Psoas muscle (tissue), 8 donors: Measurements from ENCODE around the gene CEACAM18. TPM values are rescaled to one million over a fixed set of nuclear protein-coding genes. Genes with fewer than 3 reads are reported as not detected.

Source experiments
- ATAC-seq, 4 donors: fragments of 200-7000 bp; cut with Tn5 transposase; one replicate each; pipeline ENCODE4 v1.9.1; 2020; ENCODE audit warnings: moderate library complexity in 3 of 4, mild to moderate bottlenecking in 2 of 4
- DNase-seq, 2 donors: peaks; one replicate each; pipeline ENCODE4 v3.0.0-alpha.2; 2020
- H3K27ac ChIP-seq: fragments of 200-600 bp; one replicate; pipeline ENCODE4 v1.8.0; 2022
- H3K27me3 ChIP-seq, 3 donors: fragments of 200-600 bp in 1 of 3; one replicate each; pipeline versions ENCODE4 v1.6.1 to v1.8.0; 2013 to 2022; ENCODE audit warnings: low read length in 2 of 3, mild to moderate bottlenecking in 2 of 3, moderate library complexity in 1 of 3; ENCODE audit not compliant: insufficient read depth in 3 of 3
- H3K36me3 ChIP-seq, 2 donors: fragments of 200-600 bp in 1 of 2; one replicate each; pipeline versions ENCODE4 v1.6.1 to v1.8.0; 2013 to 2022; ENCODE audit warnings: low read depth in 1 of 2, mild to moderate bottlenecking in 1 of 2, moderate library complexity in 1 of 2; ENCODE audit not compliant: insufficient read depth in 1 of 2
- H3K4me1 ChIP-seq: fragments of 200-600 bp; one replicate; pipeline ENCODE4 v1.8.0; 2022
- H3K4me3 ChIP-seq: fragments of 200-600 bp; one replicate; pipeline ENCODE4 v1.8.0; 2022; ENCODE audit warnings: mild to moderate bottlenecking
- H3K9me3 ChIP-seq: fragments of 200-600 bp; one replicate; pipeline ENCODE4 v1.8.0; 2022
- CTCF ChIP-seq: fragments of 200-600 bp; IDR thresholded peaks from one replicate; pipeline ENCODE4 v1.8.0; 2022; ENCODE audit warnings: antibody characterized with exemption
- WGBS, 3 donors: extraction: QIAGEN DNeasy Blood & Tissue Kit; methylation state at CpG; one replicate each; pipeline versions ENCODE4 v1.1.6 to v1.1.7; 2013; 5-methylcytosine and 5-hydroxymethylcytosine counted together
- intact Hi-C, 2 donors: fragments of 100-400 bp; cut with DNase I; formaldehyde crosslinking; loops; one replicate each; pipeline versions ENCODE4 v1.11.0 to v1.14.2; 2022
- polyA plus RNA-seq, 3 donors: library from polyadenylated mRNA; stranded (reverse); fragments of 200-250 nt; gene quantifications; one replicate each; pipeline ENCODE4 v1.2.3, GENCODE V29; 2013
- total RNA-seq, 4 donors: library from RNA; stranded (reverse); fragmentation: NEBNext Ultra II Directional in 2 of 4; extraction: Animal tissue kit (Norgen Biotek cat#: 25700) in 2 of 4; gene quantifications; one replicate each; pipeline versions ENCODE4 v1.2.1 to v1.2.4, GENCODE V29; 2021 to 2023
- donor health status: healthy with polysubstance abuse.
- donor health status: DM: no; HTN: no; CAD: no; lungs with moderate emphysema.
- donor health status: Bipolar disorder and iron deficiency.
- donor health status: healthy.
- donor health status: DM: yes; HTN: yes; CAD: no.
- donor health status: DM: no; HTN: no; CAD: no.
- donor health status: DM: no; HTN: no; CAD: no.
- donor health status: DM: yes; HTN: yes; CAD: no.

The CEACAM18 gene
- total and polyA plus RNA-seq, 7 donors: not detected

- H3K27ac ChIP-seq: no peak overlapping the region
- no peaks in the 10 kb centered on the region for H3K36me3 ChIP-seq
- intact Hi-C loops: loop anchor here in 1 of 2 donors (10.0 kb wide), 1 partner anchor 179 kb away; no protein-coding TSS in a partner anchor
- H3K27me3 ChIP-seq: peaks cover 0 to 3% (median 0%) of the 10 kb centered on the region in 3 donors
- 72 to 92% (median 88%) methylated on average over 3 of the region's 3 CpGs for WGBS, 3 donors
- no peak overlapping the region for H3K4me3 ChIP-seq
- TF ChIP-seq CTCF: no peak
- ATAC-seq (no peak), DNase-seq (no peak)
- H3K9me3 ChIP-seq: no peaks in the 10 kb centered on the region
- no peaks in the 10 kb centered on the region for H3K4me1 ChIP-seq
These were observed 2.2 kb upstream of the CEACAM18 start for GRCh38 chr19:51476164-51476563.

- WGBS, 3 donors: 54 to 65% (median 57%) methylated on average over 5 of the region's 5 CpGs
These were observed 995 bp upstream of the CEACAM18 start for GRCh38 chr19:51477344-51477743.

GRCh38 chr19:51479531-51480331, 1.4 kb downstream of the CEACAM18 start:
- Histone ChIP-seq H3K4me3 (no peak overlapping the region), H3K9me3 (no peaks in the 10 kb centered on the region), H3K4me1 (no peaks in the 10 kb centered on the region), H3K27ac (no peak overlapping the region), H3K36me3 (no peaks in the 10 kb centered on the region), H3K27me3 (peaks cover 0 to 7% (median 3%) of the 10 kb centered on the region in 3 donors)
- no peak for TF ChIP-seq CTCF
- WGBS, 3 donors: 79 to 81% (median 80%) methylated on average over 12 of the region's 12 CpGs
- DNase-seq: no peak
- ATAC-seq: no peak
- intact Hi-C loops: loop anchor here in 1 of 2 donors (10.0 kb wide), 1 partner anchor 175 kb away; no protein-coding TSS in a partner anchor

More at GRCh38 chr19:51477344-51477743, 995 bp upstream of the CEACAM18 start:
- Histone ChIP-seq H3K27ac (no peak overlapping the region), H3K4me3 (no peak overlapping the region), H3K36me3 (no peaks in the 10 kb centered on the region), H3K4me1 (no peaks in the 10 kb centered on the region), H3K27me3 (peaks cover 0 to 3% (median 0%) of the 10 kb centered on the region in 3 donors), H3K9me3 (no peaks in the 10 kb centered on the region)
- DNase-seq: no peak
- ATAC-seq: no peak
- intact Hi-C loops: loop anchor here in 1 of 2 donors (10.0 kb wide), 1 partner anchor 177 kb away; no protein-coding TSS in a partner anchor
- no peak for TF ChIP-seq CTCF

- Histone ChIP-seq H3K4me3 (no peak overlapping the region), H3K27ac (no peak overlapping the region), H3K27me3 (peaks cover 0 to 7% (median 3%) of the 10 kb centered on the region in 3 donors), H3K36me3 (no peaks in the 10 kb centered on the region), H3K9me3 (no peaks in the 10 kb centered on the region), H3K4me1 (no peaks in the 10 kb centered on the region)
- intact Hi-C loops: no loop called here
- no peak for DNase-seq
- no peak for TF ChIP-seq CTCF
- ATAC-seq: no peak
- 30 to 37% (median 37%) methylated on average over 8 of the region's 8 CpGs for WGBS, 3 donors
These were observed 2.3 kb downstream of the CEACAM18 start for GRCh38 chr19:51480590-51480989.
